HCT116 (cell line): ENCODE measurements around the gene TSPO. TPM values are rescaled to one million over a fixed set of nuclear protein-coding genes. Genes with fewer than 3 reads are reported as not detected.

Source experiments
- ATAC-seq: fragments of 200-7000 bp; cut with Tn5 transposase; 2 replicates; pipeline ENCODE4 v1.9.1; 2020; ENCODE audit warnings: mild to moderate bottlenecking, moderate library complexity
- BruUV-seq: library from RNA; stranded (reverse); fragments of 400-500 nt; replicated peaks from 2 replicates; lab custom pipeline; 2021; lab: Mats Ljungman, UMichigan
- CTCF ChIA-PET: fragments of 300-600 bp; sonication (Branson Sonifier 250); formaldehyde crosslinking; loops from one replicate; lab custom pipeline; 2021; ENCODE audit warnings: antibody characterized with exemption; lab: Charles Lee
- POLR2A ChIA-PET: fragments of 300-600, 350-600 bp; sonication (Branson Sonifier 250); formaldehyde crosslinking; loops from one replicate; lab custom pipeline; 2021; ENCODE audit warnings: antibody characterized with exemption; lab: Charles Lee
- RAD21 ChIA-PET, 2 experiments: fragments of 300-600 bp; sonication (Branson Sonifier 250); formaldehyde crosslinking; loops; one replicate each; lab custom pipeline; 2023; ENCODE audit warnings: low total read pairs in 2 of 2; ENCODE audit not compliant: uncharacterized antibody in 2 of 2, unreplicated experiment in 2 of 2, low non-redundant PET in 1 of 2; lab: Charles Lee
- DNase-seq: peaks from one replicate; pipeline ENCODE4 v3.0.0-alpha.2; 2010; ENCODE audit warnings: low read depth, low spot score
- H2AFZ ChIP-seq: fragments of 200-600 bp; shearing (Covaris generic), sonication (generic); 2 replicates; pipeline ENCODE4 v1.6.1; 2017; ENCODE audit warnings: low read depth, mixed run types, mixed read lengths, antibody characterized with exemption, low read length; ENCODE audit not compliant: poor library complexity, severe bottlenecking
- H3K27ac ChIP-seq: 2 replicates; pipeline ENCODE4 v1.5.1; 2012; ENCODE audit warnings: low read depth, low read length
- H3K27me3 ChIP-seq: fragments of 200-600 bp; sonication (generic); 2 replicates; pipeline ENCODE4 v1.6.1; 2016; ENCODE audit warnings: mixed run types, low read length, mixed read lengths; ENCODE audit not compliant: insufficient read depth
- H3K36me3 ChIP-seq, 2 experiments: fragments of 200-500 bp in 1 of 2; fragments of 200-600 bp in 1 of 2; sonication (Bioruptor generic) in 1 of 2; sonication (generic) in 1 of 2; 2 replicates each; pipeline versions ENCODE4 v1.5.1 to v1.6.1; 2014 to 2016; ENCODE audit warnings: low read length in 2 of 2, inconsistent platforms in 1 of 2, mixed read lengths in 1 of 2, mixed run types in 1 of 2; ENCODE audit not compliant: insufficient read depth in 2 of 2, control insufficient read depth in 1 of 2
- H3K4me1 ChIP-seq, 2 experiments: fragments of 200-600 bp in 1 of 2; sonication (generic) in 1 of 2; 2 replicates each; pipeline versions ENCODE4 v1.5.1 to v1.6.1; 2012 to 2017; ENCODE audit warnings: low read length in 2 of 2, inconsistent platforms in 1 of 2, mild to moderate bottlenecking in 1 of 2, mixed read lengths in 1 of 2, mixed run types in 1 of 2, moderate library complexity in 1 of 2; ENCODE audit not compliant: insufficient read depth in 2 of 2, control insufficient read depth in 1 of 2
- H3K4me2 ChIP-seq: fragments of 200-600 bp; sonication (generic); 2 replicates; pipeline ENCODE4 v1.6.1; 2017; ENCODE audit warnings: mixed run types, low read length, mixed read lengths
- H3K4me3 ChIP-seq, 2 experiments: fragments of 200-600 bp in 1 of 2; sonication (generic) in 1 of 2; replicated peaks in 1 of 2; 2 replicates each; pipeline ENCODE4 v1.5.1; 2011 to 2016; ENCODE audit warnings: low read length in 2 of 2, control low read depth in 1 of 2, low read depth in 1 of 2, mild to moderate bottlenecking in 1 of 2, mixed read lengths in 1 of 2, mixed run types in 1 of 2
- H3K79me2 ChIP-seq: fragments of 200-600 bp; sonication (generic); 2 replicates; pipeline ENCODE4 v1.6.1; 2017; ENCODE audit warnings: mild to moderate bottlenecking, mixed run types, low read length, moderate library complexity, mixed read lengths; ENCODE audit not compliant: insufficient read depth
- H3K9ac ChIP-seq: fragments of 200-600 bp; sonication (generic); 2 replicates; pipeline ENCODE4 v1.6.1; 2016; ENCODE audit warnings: low read length, mixed read lengths
- H3K9me2 ChIP-seq: fragments of 200-600 bp; sonication (generic), shearing (Covaris generic); 2 replicates; pipeline ENCODE4 v1.6.1; 2017; ENCODE audit warnings: mixed run types, mild to moderate bottlenecking, moderate library complexity; ENCODE audit not compliant: insufficient read depth
- H3K9me3 ChIP-seq, 2 experiments: fragments of 200-500 bp in 1 of 2; fragments of 200-600 bp in 1 of 2; sonication (Bioruptor generic) in 1 of 2; sonication (generic) in 1 of 2; 2 replicates each; pipeline ENCODE4 v1.6.1; 2014 to 2017; ENCODE audit warnings: low read length in 2 of 2, mixed read lengths in 2 of 2, inconsistent platforms in 1 of 2, low read depth in 1 of 2, mild to moderate bottlenecking in 1 of 2, mixed run types in 1 of 2, moderate library complexity in 1 of 2; ENCODE audit not compliant: control insufficient read depth in 1 of 2, insufficient read depth in 1 of 2
- H4K20me1 ChIP-seq: fragments of 200-600 bp; sonication (generic), shearing (Covaris generic); 2 replicates; pipeline ENCODE4 v1.6.1; 2017; ENCODE audit warnings: mixed run types, mild to moderate bottlenecking, moderate library complexity; ENCODE audit not compliant: insufficient read depth
- CBX3 ChIP-seq: IDR thresholded peaks from 2 replicates; pipeline ENCODE4 v1.6.1; 2012; ENCODE audit warnings: low read depth
- CEBPB ChIP-seq: IDR thresholded peaks from 2 replicates; pipeline ENCODE4 v1.6.1; 2012; ENCODE audit warnings: low read depth
- ELF1 ChIP-seq: IDR thresholded peaks from 2 replicates; pipeline ENCODE4 v1.6.1; 2012; ENCODE audit warnings: low read depth, borderline replicate concordance
- EZH2phosphoT487 ChIP-seq: fragments of 200-600 bp; IDR thresholded peaks from 2 replicates; pipeline ENCODE4 v1.6.1; 2018; ENCODE audit warnings: antibody characterized with exemption, borderline replicate concordance
- FOSL1 ChIP-seq: IDR thresholded peaks from 2 replicates; pipeline ENCODE4 v1.6.1; 2012; ENCODE audit warnings: low read depth
- JUND ChIP-seq: IDR thresholded peaks from 2 replicates; pipeline ENCODE4 v1.6.1; 2012
- POLR2AphosphoS5 ChIP-seq: IDR thresholded peaks from 2 replicates; pipeline ENCODE4 v1.6.1; 2011; ENCODE audit warnings: mild to moderate bottlenecking, low read depth, low read length, moderate library complexity
- RAD21 ChIP-seq: IDR thresholded peaks from 2 replicates; pipeline ENCODE4 v1.6.1; 2012; ENCODE audit warnings: low read depth, mild to moderate bottlenecking
- SP1 ChIP-seq: IDR thresholded peaks from 2 replicates; pipeline ENCODE4 v1.6.1; 2012; ENCODE audit warnings: low read depth
- SRF ChIP-seq: IDR thresholded peaks from 2 replicates; pipeline ENCODE4 v1.6.1; 2012; ENCODE audit warnings: low read depth
- ZNF274 ChIP-seq: fragments of 200-500 bp; sonication (Bioruptor generic); IDR thresholded peaks from 2 replicates; pipeline ENCODE4 v1.6.1; 2014; ENCODE audit warnings: mild to moderate bottlenecking, low read depth, low read length, inconsistent platforms
- intact Hi-C: fragments of 100-400 bp; cut with micrococcal nuclease; formaldehyde crosslinking; loops from 2 replicates; pipeline ENCODE4 v1.10.0; 2022
- total RNA-seq: library from RNA; stranded (reverse); gene quantifications from one replicate; pipeline ENCODE4 v1.2.1, GENCODE V29; 2021; ENCODE audit not compliant: unreplicated experiment
- TF ChIP-seq, protein P1 (sequence below): IDR thresholded peaks from 2 replicates; pipeline ENCODE4 v1.6.1; 2012
- TF ChIP-seq, protein P2 (sequence below): IDR thresholded peaks from 2 replicates; pipeline ENCODE4 v1.6.1; 2012
- TF ChIP-seq, protein P3 (sequence below): IDR thresholded peaks from 2 replicates; pipeline ENCODE4 v1.6.1; 2012; ENCODE audit warnings: low read depth
- TF ChIP-seq, protein P4 (sequence below): IDR thresholded peaks from 2 replicates; pipeline ENCODE4 v1.6.1; 2011; ENCODE audit warnings: mild to moderate bottlenecking, low read length, moderate library complexity; ENCODE audit not compliant: insufficient replicate concordance; ENCODE audit errors: extremely low read depth

Gene TSPO
- total RNA-seq, 1 experiment from 2014 or later: 192 TPM

DNA sequence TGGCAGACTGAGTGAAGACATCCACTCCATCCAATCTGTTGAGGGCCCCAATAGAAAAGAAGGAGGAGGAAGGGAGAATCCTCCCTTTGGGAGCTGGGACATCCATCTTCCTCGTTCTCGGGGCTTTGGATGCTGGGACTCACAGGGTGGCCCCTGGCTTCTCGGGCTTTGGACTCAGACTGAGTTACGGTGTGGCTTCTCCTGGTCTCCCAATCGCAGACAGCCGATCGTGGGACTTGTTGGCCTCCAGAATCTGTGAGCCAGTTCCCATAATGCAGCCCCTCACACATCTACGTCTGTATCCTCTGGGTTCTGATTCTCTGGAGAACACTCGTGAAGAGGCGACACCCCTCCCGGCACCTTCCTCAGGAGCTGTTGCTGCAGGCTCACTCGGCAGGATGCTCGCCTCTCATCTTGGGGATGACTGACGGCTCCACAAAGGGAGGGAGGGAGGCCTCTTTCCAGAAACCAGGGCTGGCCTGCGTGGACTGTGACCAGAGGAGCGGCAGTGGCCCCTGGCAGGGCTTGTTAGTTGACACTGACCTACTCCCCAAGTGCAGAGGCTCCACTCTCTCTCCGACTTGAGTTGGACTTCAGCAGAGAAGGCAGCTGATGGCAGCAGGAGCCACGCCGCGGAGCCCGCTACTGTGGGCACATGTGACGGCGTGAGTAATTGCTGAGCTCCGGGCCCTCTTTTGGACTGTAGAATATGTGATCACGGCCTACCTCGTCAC, 50.3 kb downstream of the TSPO start:
- H3K4me1 ChIP-seq: peaks cover 5 to 14% of the 10 kb centered on the region in 2 experiments; a peak in 3 of 4 replicates
- TF ChIP-seq RAD21 (no peak), JUND (no peak), SP1 (no peak), ZNF274 (no peak), FOSL1 (no peak)
- TF ChIP-seq, all 23 proteins: peak for 0
- H3K79me2 ChIP-seq: no peaks in the 10 kb centered on the region
- no peaks in the 10 kb centered on the region for H3K9me2 ChIP-seq
- no peaks in the 10 kb centered on the region for H3K9me3 ChIP-seq
- BruUV-seq: no TSS peak
- RAD21 ChIA-PET: no interaction called here
- H3K9ac ChIP-seq: no peak overlapping the region
- no peak for DNase-seq
- POLR2A ChIA-PET: interaction anchor here (1.3 kb wide), 1 partner anchor 14 kb away, joined by 3 read pairs; no protein-coding TSS in a partner anchor
- no peaks in the 10 kb centered on the region for H3K27me3 ChIP-seq
- H3K27ac ChIP-seq: no peak overlapping the region
- H3K4me3 ChIP-seq: no peak overlapping the region
- CTCF ChIA-PET: no interaction called here
- H2AFZ ChIP-seq: no peak overlapping the region
- no peak for ATAC-seq
- H3K4me2 ChIP-seq: no peak overlapping the region
- H4K20me1 ChIP-seq: no peaks in the 10 kb centered on the region
- H3K36me3 ChIP-seq: no peaks in the 10 kb centered on the region
- intact Hi-C loops: no loop called here

DNA sequence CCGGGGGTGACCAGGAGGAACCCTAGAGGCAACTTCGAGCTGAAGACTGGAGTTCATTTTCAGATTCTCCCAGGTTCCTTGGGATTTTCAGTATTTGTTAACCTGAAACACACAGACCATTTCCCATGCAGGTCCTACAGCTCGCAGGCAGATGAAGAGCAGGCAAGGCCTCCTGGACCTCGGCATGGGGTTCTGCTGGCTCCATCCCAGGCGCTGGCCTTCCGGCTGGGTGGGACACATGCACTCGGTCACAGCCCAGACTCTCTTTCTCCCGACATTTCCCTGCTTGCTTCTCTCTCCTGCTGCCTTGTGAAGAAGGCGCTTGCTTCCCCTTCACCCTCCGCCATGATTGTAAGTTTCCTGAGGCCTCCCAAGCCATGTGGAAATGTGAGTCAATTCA, 51.0 kb downstream of the TSPO start:
- Histone ChIP-seq H3K9ac (no peak overlapping the region), H4K20me1 (no peaks in the 10 kb centered on the region), H3K9me2 (no peaks in the 10 kb centered on the region), H3K79me2 (no peaks in the 10 kb centered on the region), H2AFZ (no peak overlapping the region), H3K36me3 (no peaks in the 10 kb centered on the region), H3K27me3 (no peaks in the 10 kb centered on the region), H3K9me3 (no peaks in the 10 kb centered on the region), H3K27ac (no peak overlapping the region), H3K4me2 (no peak overlapping the region), H3K4me1 (peaks cover 0 to 10% of the 10 kb centered on the region in 2 experiments; a peak in 2 of 4 replicates), H3K4me3 (no peak overlapping the region)
- intact Hi-C loops: no loop called here
- RAD21 ChIA-PET: no interaction called here
- CTCF ChIA-PET: no interaction called here
- POLR2A ChIA-PET: no interaction called here
- ATAC-seq (no peak), DNase-seq (no peak)
- BruUV-seq: no TSS peak
- TF ChIP-seq SP1 (no peak), ELF1 (no peak), POLR2AphosphoS5 (no peak), SRF (no peak), CEBPB (no peak), RAD21 (no peak), EZH2phosphoT487 (no peak), CBX3 (no peak)
- TF ChIP-seq, protein P1, sequence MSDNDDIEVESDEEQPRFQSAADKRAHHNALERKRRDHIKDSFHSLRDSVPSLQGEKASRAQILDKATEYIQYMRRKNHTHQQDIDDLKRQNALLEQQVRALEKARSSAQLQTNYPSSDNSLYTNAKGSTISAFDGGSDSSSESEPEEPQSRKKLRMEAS: no peak
- TF ChIP-seq, protein P2, sequence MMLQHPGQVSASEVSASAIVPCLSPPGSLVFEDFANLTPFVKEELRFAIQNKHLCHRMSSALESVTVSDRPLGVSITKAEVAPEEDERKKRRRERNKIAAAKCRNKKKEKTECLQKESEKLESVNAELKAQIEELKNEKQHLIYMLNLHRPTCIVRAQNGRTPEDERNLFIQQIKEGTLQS: no peak
- TF ChIP-seq, protein P3, sequence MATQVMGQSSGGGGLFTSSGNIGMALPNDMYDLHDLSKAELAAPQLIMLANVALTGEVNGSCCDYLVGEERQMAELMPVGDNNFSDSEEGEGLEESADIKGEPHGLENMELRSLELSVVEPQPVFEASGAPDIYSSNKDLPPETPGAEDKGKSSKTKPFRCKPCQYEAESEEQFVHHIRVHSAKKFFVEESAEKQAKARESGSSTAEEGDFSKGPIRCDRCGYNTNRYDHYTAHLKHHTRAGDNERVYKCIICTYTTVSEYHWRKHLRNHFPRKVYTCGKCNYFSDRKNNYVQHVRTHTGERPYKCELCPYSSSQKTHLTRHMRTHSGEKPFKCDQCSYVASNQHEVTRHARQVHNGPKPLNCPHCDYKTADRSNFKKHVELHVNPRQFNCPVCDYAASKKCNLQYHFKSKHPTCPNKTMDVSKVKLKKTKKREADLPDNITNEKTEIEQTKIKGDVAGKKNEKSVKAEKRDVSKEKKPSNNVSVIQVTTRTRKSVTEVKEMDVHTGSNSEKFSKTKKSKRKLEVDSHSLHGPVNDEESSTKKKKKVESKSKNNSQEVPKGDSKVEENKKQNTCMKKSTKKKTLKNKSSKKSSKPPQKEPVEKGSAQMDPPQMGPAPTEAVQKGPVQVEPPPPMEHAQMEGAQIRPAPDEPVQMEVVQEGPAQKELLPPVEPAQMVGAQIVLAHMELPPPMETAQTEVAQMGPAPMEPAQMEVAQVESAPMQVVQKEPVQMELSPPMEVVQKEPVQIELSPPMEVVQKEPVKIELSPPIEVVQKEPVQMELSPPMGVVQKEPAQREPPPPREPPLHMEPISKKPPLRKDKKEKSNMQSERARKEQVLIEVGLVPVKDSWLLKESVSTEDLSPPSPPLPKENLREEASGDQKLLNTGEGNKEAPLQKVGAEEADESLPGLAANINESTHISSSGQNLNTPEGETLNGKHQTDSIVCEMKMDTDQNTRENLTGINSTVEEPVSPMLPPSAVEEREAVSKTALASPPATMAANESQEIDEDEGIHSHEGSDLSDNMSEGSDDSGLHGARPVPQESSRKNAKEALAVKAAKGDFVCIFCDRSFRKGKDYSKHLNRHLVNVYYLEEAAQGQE: no peak
- TF ChIP-seq, protein P4, sequence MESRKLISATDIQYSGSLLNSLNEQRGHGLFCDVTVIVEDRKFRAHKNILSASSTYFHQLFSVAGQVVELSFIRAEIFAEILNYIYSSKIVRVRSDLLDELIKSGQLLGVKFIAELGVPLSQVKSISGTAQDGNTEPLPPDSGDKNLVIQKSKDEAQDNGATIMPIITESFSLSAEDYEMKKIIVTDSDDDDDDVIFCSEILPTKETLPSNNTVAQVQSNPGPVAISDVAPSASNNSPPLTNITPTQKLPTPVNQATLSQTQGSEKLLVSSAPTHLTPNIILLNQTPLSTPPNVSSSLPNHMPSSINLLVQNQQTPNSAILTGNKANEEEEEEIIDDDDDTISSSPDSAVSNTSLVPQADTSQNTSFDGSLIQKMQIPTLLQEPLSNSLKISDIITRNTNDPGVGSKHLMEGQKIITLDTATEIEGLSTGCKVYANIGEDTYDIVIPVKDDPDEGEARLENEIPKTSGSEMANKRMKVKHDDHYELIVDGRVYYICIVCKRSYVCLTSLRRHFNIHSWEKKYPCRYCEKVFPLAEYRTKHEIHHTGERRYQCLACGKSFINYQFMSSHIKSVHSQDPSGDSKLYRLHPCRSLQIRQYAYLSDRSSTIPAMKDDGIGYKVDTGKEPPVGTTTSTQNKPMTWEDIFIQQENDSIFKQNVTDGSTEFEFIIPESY: no peak
